ENCODE data around the gene ZNF862. TPM values are rescaled to one million over a fixed set of nuclear protein-coding genes. Genes with fewer than 3 reads are reported as not detected.

Gene ZNF862
- total and polyA plus RNA-seq, 2 donors (not counting 1 experiment from before 2014, with no cell fraction given), result 24.1 to 33.0 TPM

GRCh38 chr7:149864023-149864422, 25.8 kb downstream of the ZNF862 start:
- no peak overlapping the region for H3K27ac ChIP-seq (ENCODE audit: low read length in 2 of 2)
- no peak overlapping the region for H3K4me3 Mint-ChIP-seq
- no peak overlapping the region for H3K27ac Mint-ChIP-seq
- ChIA-PET CTCF (no interaction called here), POLR2A (no interaction called here)
- H3K36me3 ChIP-seq (replicated peaks in 1 of 2; ENCODE audit: control extremely low read depth in 1 of 2, control insufficient read depth in 1 of 2, extremely low read depth in 1 of 2, insufficient read depth in 2 of 2, low read length in 1 of 2), result peaks cover 0 to 28% of the 10 kb centered on the region in 2 experiments
- no peaks in the 10 kb centered on the region for H3K27me3 ChIP-seq (replicated peaks in 1 of 4; ENCODE audit: control extremely low read depth in 1 of 4, control insufficient read depth in 3 of 4, insufficient read depth in 4 of 4, low read length in 3 of 4)
- H3K4me1 ChIP-seq (ENCODE audit: control insufficient read depth in 2 of 2, insufficient read depth in 2 of 2, low read length in 2 of 2), result peaks cover 16 to 22% of the 10 kb centered on the region in 2 donors
- no peak overlapping the region for H2AFZ ChIP-seq (ENCODE audit: insufficient read depth, low read depth, low read length, poor library complexity, severe bottlenecking)
- no peak overlapping the region for H3K4me2 ChIP-seq (replicated peaks; ENCODE audit: low read depth, low read length, poor library complexity, severe bottlenecking)
- no peaks in the 10 kb centered on the region for H3K79me2 ChIP-seq (ENCODE audit: control insufficient read depth, insufficient read depth, low read length)
- ATAC-seq (ENCODE audit: low read depth) (no peak), DNase-seq (no peak)
- TF ChIP-seq EZH2 (IDR thresholded peaks at IDR 0.05; ENCODE audit: borderline replicate concordance, insufficient read depth, low read depth, low read length, poor library complexity, severe bottlenecking) (no peak), CTCF (IDR thresholded peaks at IDR 0.05) (no peak)
- no peak overlapping the region for H3K4me3 ChIP-seq (ENCODE audit: control extremely low read depth in 1 of 5, extremely low read depth in 1 of 5, insufficient read depth in 1 of 5, low read depth in 2 of 5, low read length in 4 of 5)
- WGBS (ENCODE audit: insufficient coverage), result 73% methylated on average over 5 of the region's 8 CpGs
- H3K9ac ChIP-seq (ENCODE audit: low read length), result no peak overlapping the region
- no peaks in the 10 kb centered on the region for H3K9me3 Mint-ChIP-seq (ENCODE audit: insufficient read depth)
- intact Hi-C loops (cut with micrococcal nuclease), result no loop called here
- no peaks in the 10 kb centered on the region for H4K20me1 ChIP-seq (ENCODE audit: control insufficient read depth, insufficient read depth, low read length, poor library complexity, severe bottlenecking)
- H3K4me1 Mint-ChIP-seq, result peaks cover 8% of the 10 kb centered on the region
- H3K9me3 ChIP-seq (ENCODE audit: control extremely low read depth in 1 of 3, control insufficient read depth in 2 of 3, insufficient read depth in 1 of 3, low read length in 2 of 3), result no peaks in the 10 kb centered on the region
- H3K27me3 Mint-ChIP-seq, result no peaks in the 10 kb centered on the region

GRCh38 chr7:149864751-149865150, 26.6 kb downstream of the ZNF862 start:
- no peaks in the 10 kb centered on the region for H3K27me3 Mint-ChIP-seq
- no peaks in the 10 kb centered on the region for H3K79me2 ChIP-seq (ENCODE audit: control insufficient read depth, insufficient read depth, low read length)
- H3K9me3 Mint-ChIP-seq (ENCODE audit: insufficient read depth), result no peaks in the 10 kb centered on the region
- intact Hi-C loops (cut with micrococcal nuclease), result no loop called here
- H3K4me2 ChIP-seq (replicated peaks; ENCODE audit: low read depth, low read length, poor library complexity, severe bottlenecking), result no peak overlapping the region
- H3K4me3 ChIP-seq (ENCODE audit: control extremely low read depth in 1 of 5, extremely low read depth in 1 of 5, insufficient read depth in 1 of 5, low read depth in 2 of 5, low read length in 4 of 5), result no peak overlapping the region
- ATAC-seq (ENCODE audit: low read depth) (no peak), DNase-seq (no peak)
- H3K4me1 ChIP-seq (ENCODE audit: control insufficient read depth in 2 of 2, insufficient read depth in 2 of 2, low read length in 2 of 2), result peaks cover 24 to 30% of the 10 kb centered on the region in 2 donors
- WGBS (ENCODE audit: insufficient coverage), result 76% methylated on average over 12 of the region's 12 CpGs
- no peak overlapping the region for H2AFZ ChIP-seq (ENCODE audit: insufficient read depth, low read depth, low read length, poor library complexity, severe bottlenecking)
- H3K27me3 ChIP-seq (replicated peaks in 1 of 4; ENCODE audit: control extremely low read depth in 1 of 4, control insufficient read depth in 3 of 4, insufficient read depth in 4 of 4, low read length in 3 of 4), result no peaks in the 10 kb centered on the region
- H4K20me1 ChIP-seq (ENCODE audit: control insufficient read depth, insufficient read depth, low read length, poor library complexity, severe bottlenecking), result no peaks in the 10 kb centered on the region
- ChIA-PET CTCF (interaction anchor here (1.1 kb wide), 1 partner anchor 27 kb away, joined by 3 read pairs; the partner anchor contains the start of gene ZNF862), POLR2A (no interaction called here)
- H3K4me3 Mint-ChIP-seq, result no peak overlapping the region
- H3K27ac ChIP-seq (ENCODE audit: low read length in 2 of 2), result no peak overlapping the region
- no peaks in the 10 kb centered on the region for H3K9me3 ChIP-seq (ENCODE audit: control extremely low read depth in 1 of 3, control insufficient read depth in 2 of 3, insufficient read depth in 1 of 3, low read length in 2 of 3)
- no peak overlapping the region for H3K27ac Mint-ChIP-seq
- TF ChIP-seq CTCF (IDR thresholded peaks at IDR 0.05) (no peak), EZH2 (IDR thresholded peaks at IDR 0.05; ENCODE audit: borderline replicate concordance, insufficient read depth, low read depth, low read length, poor library complexity, severe bottlenecking) (no peak)
- H3K4me1 Mint-ChIP-seq, result peaks cover 11% of the 10 kb centered on the region
- H3K9ac ChIP-seq (ENCODE audit: low read length), result no peak overlapping the region
- H3K36me3 ChIP-seq (replicated peaks in 1 of 2; ENCODE audit: control extremely low read depth in 1 of 2, control insufficient read depth in 1 of 2, extremely low read depth in 1 of 2, insufficient read depth in 2 of 2, low read length in 1 of 2), result peaks cover 0 to 24% of the 10 kb centered on the region in 2 experiments
